HepG2 (cell line): ENCODE results near the gene CFAP100.

Source experiments
- NFYB ChIP-seq: sonication (generic); formaldehyde crosslinking; IDR thresholded peaks from 2 replicates; pipeline ENCODE4 v1.4.0; 2020; ENCODE audit warnings: missing genetic modification reagents
- POLR2A ChIP-seq, 2 experiments: IDR thresholded peaks; 2 replicates each; pipeline ENCODE4 v1.6.1; 2011; ENCODE audit warnings: low read depth in 2 of 2, low read length in 2 of 2, mild to moderate bottlenecking in 1 of 2, moderate library complexity in 1 of 2; ENCODE audit not compliant: insufficient read depth in 1 of 2
- TBX3 ChIP-seq: fragments of 450-650 bp; IDR thresholded peaks from 2 replicates; pipeline ENCODE4 v1.6.1; 2017; ENCODE audit warnings: antibody characterized with exemption, mild to moderate bottlenecking, inconsistent platforms, borderline replicate concordance
- TRIM24 ChIP-seq: sonication (generic); formaldehyde crosslinking; IDR thresholded peaks from 2 replicates; pipeline ENCODE4 v1.8.0; 2022; ENCODE audit warnings: mild to moderate bottlenecking, missing genetic modification reagents
- ZNF274 ChIP-seq: sonication (generic); formaldehyde crosslinking; IDR thresholded peaks from 2 replicates; pipeline ENCODE4 v1.5.1; 2020; ENCODE audit warnings: mild to moderate bottlenecking, missing genetic modification reagents
- ZNF362 ChIP-seq: sonication (generic); formaldehyde crosslinking; IDR thresholded peaks from 2 replicates; pipeline ENCODE4 v1.4.0; 2020; ENCODE audit warnings: missing genetic modification reagents, mild to moderate bottlenecking, borderline replicate concordance
- ZNF781 ChIP-seq: sonication (generic); formaldehyde crosslinking; IDR thresholded peaks from 2 replicates; pipeline ENCODE4 v1.5.1; 2020; ENCODE audit warnings: borderline replicate concordance, mild to moderate bottlenecking, missing genetic modification reagents; ENCODE audit errors: not compliant biosample characterization

- TF ChIP-seq TRIM24 (CRISPR knock-in tag) (no peak), ZNF274 (CRISPR knock-in tag) (no peak), ZNF781 (CRISPR knock-in tag) (no peak), ZNF362 (CRISPR knock-in tag) (no peak), TBX3 (no peak), POLR2A (IDR thresholded peaks at IDR 0.05; ENCODE audit: insufficient read depth in 1 of 2, low read depth in 2 of 2, low read length in 2 of 2) (no peak), NFYB (CRISPR knock-in tag) (no peak)
Measured at GRCh38 chr3:126480206-126480605, 85.5 kb downstream of the CFAP100 start.
